Esophagus muscularis mucosa (tissue), 4 donors: ENCODE results near the gene KIAA1614. TPM values are rescaled to one million over a fixed set of nuclear protein-coding genes. Genes with fewer than 3 reads are reported as not detected.

Experiments used
- DNase-seq: peaks from one replicate; pipeline ENCODE4 v3.0.0-alpha.2; 2017; ENCODE audit errors: extremely low spot score
- H3K27ac ChIP-seq, 4 donors: fragments of 200-600 bp; sonication (generic); replicated peaks in 1 of 4; 1 replicate in 3 of 4; 2 replicates in 1 of 4; pipeline ENCODE4 v1.5.1; 2016 to 2019; ENCODE audit warnings: mild to moderate bottlenecking in 1 of 4
- H3K27me3 ChIP-seq, 4 donors: fragments of 200-600 bp; sonication (generic); one replicate each; pipeline versions ENCODE4 v1.5.1 to v1.6.0; 2016 to 2019
- H3K36me3 ChIP-seq, 4 donors: fragments of 200-600 bp; sonication (generic); one replicate each; pipeline ENCODE4 v1.5.1; 2016 to 2019
- H3K4me1 ChIP-seq, 4 donors: fragments of 200-600 bp; sonication (generic); one replicate each; pipeline ENCODE4 v1.5.1; 2016 to 2019
- H3K4me3 ChIP-seq, 4 donors: fragments of 200-600 bp; sonication (generic); 1 replicate in 2 of 4; 2 replicates in 2 of 4; pipeline ENCODE4 v1.5.1; 2016 to 2019; ENCODE audit warnings: mild to moderate bottlenecking in 4 of 4, moderate library complexity in 1 of 4
- H3K9me3 ChIP-seq, 4 donors: fragments of 200-600 bp; sonication (generic); 1 replicate in 3 of 4; 2 replicates in 1 of 4; pipeline ENCODE4 v1.5.1; 2016 to 2019
- EP300 ChIP-seq: sonication (generic); formaldehyde crosslinking; IDR thresholded peaks from one replicate; pipeline ENCODE4 v1.6.1; 2017; ENCODE audit warnings: antibody characterized with exemption
- POLR2A ChIP-seq: fragments of 450-650 bp; IDR thresholded peaks from one replicate; pipeline ENCODE4 v1.6.1; 2017; ENCODE audit warnings: antibody characterized with exemption, moderate library complexity, mild to moderate bottlenecking, low read depth
- POLR2AphosphoS5 ChIP-seq, 2 donors: sonication (generic); formaldehyde crosslinking; IDR thresholded peaks; one replicate each; pipeline ENCODE4 v1.6.1; 2017; ENCODE audit warnings: antibody characterized with exemption in 2 of 2
- WGBS: methylation state at CpG from one replicate; pipeline ENCODE4 v1.1.5; 2018; 5-methylcytosine and 5-hydroxymethylcytosine counted together
- intact Hi-C: fragments of 100-400 bp; cut with DNase I; formaldehyde crosslinking; loops from one replicate; pipeline ENCODE4 v1.15.1; 2023
- total RNA-seq, 4 donors: library from RNA; depleted of rRNA; stranded (reverse); fragments of >200 nt; gene quantifications; one replicate each; pipeline versions ENCODE4 v1.1.0 to v1.2.1, GENCODE V29; 2016
- TF ChIP-seq, protein P1 (sequence below), 3 experiments: fragments of 200-600 bp in 2 of 3; fragments of 450-650 bp in 1 of 3; sonication (generic) in 2 of 3; IDR thresholded peaks; one replicate each; pipeline ENCODE4 v1.5.1; 2017 to 2019; ENCODE audit warnings: antibody characterized with exemption in 3 of 3, mild to moderate bottlenecking in 2 of 3, moderate library complexity in 1 of 3

Gene KIAA1614
- total RNA-seq, 4 donors from 2014 or later = 15.4 to 30.0 (median 17.4) TPM

DNA sequence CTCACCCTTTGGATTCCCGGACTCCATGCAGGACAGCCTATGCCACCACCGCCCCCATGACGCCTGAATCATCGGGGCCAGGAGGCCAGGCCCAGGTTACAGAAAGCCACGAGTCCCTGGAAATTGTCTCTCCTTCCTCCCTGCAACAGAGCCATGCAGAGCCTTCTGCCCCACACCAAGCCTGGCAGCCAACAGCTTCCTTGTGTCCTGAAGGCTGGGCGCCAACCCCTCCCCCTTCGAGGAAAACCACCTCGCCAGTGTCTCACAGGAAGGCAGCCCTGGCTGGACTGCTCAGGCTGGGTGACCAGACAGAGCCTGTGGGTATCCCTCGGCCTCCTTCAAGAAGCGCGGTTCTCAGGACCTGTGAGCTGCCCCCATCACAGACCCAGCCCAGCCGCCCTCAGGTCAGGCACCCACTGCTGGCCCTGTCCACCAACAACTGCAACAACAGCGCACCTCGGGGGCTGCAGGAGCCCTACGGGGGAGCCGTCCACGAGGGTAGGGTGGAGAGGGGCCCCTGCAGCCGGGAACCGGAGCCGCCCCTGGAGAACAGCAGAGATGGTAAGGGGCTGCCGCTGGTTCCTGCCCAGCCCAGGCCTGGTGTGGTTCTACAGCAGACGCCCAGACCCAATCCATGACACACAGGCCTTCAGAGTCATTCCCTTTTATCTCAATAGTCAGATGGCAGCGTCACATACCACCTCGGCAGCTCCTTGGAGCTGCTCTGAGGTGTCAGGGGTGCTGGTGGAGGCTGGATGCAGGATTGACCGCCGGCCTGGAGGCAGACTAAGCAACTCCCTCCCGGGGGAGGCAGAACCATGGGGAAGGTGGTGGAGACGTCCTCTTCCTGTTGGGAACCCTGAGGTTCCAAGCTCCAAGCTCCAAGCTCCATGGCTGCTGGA lies 23.7 kb downstream of the KIAA1614 start:
- peaks cover 12 to 79% (median 62%) of the 10 kb centered on the region in 4 donors for H3K36me3 ChIP-seq
- TF ChIP-seq POLR2A (no peak), POLR2AphosphoS5 (IDR thresholded peaks at IDR 0.05) (no peak)
- DNase-seq = no peak
- H3K9me3 ChIP-seq = no peaks in the 10 kb centered on the region
- 86% methylated on average over 21 of the region's 28 CpGs for WGBS
- no peak overlapping the region for H3K4me3 ChIP-seq
- no peak overlapping the region for H3K27ac ChIP-seq
- intact Hi-C loops = no loop called here
- H3K27me3 ChIP-seq = no peaks in the 10 kb centered on the region
- no peaks in the 10 kb centered on the region for H3K4me1 ChIP-seq

DNA sequence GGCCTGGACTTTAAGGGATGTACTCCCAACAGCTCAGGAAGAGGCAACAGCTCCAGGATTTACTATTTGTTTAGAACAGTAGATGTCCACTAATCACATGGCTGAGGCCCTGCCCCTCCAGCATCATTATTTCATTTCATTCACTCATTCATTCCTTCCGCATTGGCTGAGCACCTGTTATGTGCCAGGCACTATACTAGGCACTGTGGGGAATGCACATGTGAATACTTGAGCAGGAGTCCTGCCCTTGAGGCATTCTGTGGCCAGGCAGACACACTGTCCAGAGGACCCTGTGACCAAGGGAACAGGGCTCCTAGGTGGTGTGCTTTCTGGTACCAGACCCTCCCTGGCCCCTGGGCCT lies 24.3 kb downstream of the KIAA1614 start:
- 100% methylated on average over 1 of the region's 1 CpG for WGBS
- no peak overlapping the region for H3K4me3 ChIP-seq
- no peaks in the 10 kb centered on the region for H3K4me1 ChIP-seq
- intact Hi-C loops = no loop called here
- no peak for DNase-seq
- H3K27me3 ChIP-seq = no peaks in the 10 kb centered on the region
- H3K9me3 ChIP-seq = no peaks in the 10 kb centered on the region
- TF ChIP-seq POLR2A = no peak
- TF ChIP-seq, protein P1, sequence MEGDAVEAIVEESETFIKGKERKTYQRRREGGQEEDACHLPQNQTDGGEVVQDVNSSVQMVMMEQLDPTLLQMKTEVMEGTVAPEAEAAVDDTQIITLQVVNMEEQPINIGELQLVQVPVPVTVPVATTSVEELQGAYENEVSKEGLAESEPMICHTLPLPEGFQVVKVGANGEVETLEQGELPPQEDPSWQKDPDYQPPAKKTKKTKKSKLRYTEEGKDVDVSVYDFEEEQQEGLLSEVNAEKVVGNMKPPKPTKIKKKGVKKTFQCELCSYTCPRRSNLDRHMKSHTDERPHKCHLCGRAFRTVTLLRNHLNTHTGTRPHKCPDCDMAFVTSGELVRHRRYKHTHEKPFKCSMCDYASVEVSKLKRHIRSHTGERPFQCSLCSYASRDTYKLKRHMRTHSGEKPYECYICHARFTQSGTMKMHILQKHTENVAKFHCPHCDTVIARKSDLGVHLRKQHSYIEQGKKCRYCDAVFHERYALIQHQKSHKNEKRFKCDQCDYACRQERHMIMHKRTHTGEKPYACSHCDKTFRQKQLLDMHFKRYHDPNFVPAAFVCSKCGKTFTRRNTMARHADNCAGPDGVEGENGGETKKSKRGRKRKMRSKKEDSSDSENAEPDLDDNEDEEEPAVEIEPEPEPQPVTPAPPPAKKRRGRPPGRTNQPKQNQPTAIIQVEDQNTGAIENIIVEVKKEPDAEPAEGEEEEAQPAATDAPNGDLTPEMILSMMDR (IDR thresholded peaks at IDR 0.05) = no peak
- TF ChIP-seq EP300 = no peak
- no peak for TF ChIP-seq POLR2AphosphoS5 (IDR thresholded peaks at IDR 0.05)
- H3K27ac ChIP-seq = no peak overlapping the region
- H3K36me3 ChIP-seq = peaks cover 12 to 81% (median 66%) of the 10 kb centered on the region in 4 donors

DNA sequence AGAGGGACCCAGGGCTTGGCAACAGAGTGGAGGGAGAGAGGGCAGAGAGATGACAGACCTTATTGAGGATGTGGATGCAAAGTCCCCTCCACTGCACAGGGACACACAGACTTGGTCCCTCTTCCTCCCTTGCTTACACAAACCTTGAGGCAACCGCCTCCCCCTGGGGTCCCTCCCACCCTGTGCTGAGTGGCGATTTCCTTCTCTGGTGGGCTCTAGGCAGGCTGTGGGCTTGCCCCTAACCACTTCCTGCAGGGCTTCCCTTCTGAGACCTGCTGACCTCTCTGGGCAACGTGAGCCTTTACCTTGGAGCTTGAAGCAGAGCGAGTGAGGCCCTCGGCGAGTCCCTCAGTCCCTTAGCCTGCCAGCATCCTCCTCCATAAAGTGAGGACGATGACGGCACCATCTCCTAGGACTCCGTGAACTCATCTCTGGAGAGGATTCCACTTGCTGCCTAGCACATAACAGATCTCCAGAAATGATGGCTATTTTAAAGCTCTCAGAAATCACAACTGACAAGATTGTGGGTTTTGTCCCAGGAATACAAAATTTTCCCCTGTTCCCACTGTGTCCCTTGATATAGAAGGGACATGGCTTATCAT lies 25.0 kb downstream of the KIAA1614 start:
- WGBS = 80% methylated on average over 7 of the region's 9 CpGs
- H3K27ac ChIP-seq = no peak overlapping the region
- no peaks in the 10 kb centered on the region for H3K27me3 ChIP-seq
- H3K9me3 ChIP-seq = no peaks in the 10 kb centered on the region
- no peak for TF ChIP-seq POLR2A
- TF ChIP-seq, protein P1 (IDR thresholded peaks at IDR 0.05) = no peak
- TF ChIP-seq EP300 = no peak
- TF ChIP-seq POLR2AphosphoS5 (IDR thresholded peaks at IDR 0.05) = no peak
- intact Hi-C loops = no loop called here
- DNase-seq = no peak
- H3K4me3 ChIP-seq = no peak overlapping the region
- no peaks in the 10 kb centered on the region for H3K4me1 ChIP-seq
- peaks cover 12 to 88% (median 72%) of the 10 kb centered on the region in 4 donors for H3K36me3 ChIP-seq

DNA sequence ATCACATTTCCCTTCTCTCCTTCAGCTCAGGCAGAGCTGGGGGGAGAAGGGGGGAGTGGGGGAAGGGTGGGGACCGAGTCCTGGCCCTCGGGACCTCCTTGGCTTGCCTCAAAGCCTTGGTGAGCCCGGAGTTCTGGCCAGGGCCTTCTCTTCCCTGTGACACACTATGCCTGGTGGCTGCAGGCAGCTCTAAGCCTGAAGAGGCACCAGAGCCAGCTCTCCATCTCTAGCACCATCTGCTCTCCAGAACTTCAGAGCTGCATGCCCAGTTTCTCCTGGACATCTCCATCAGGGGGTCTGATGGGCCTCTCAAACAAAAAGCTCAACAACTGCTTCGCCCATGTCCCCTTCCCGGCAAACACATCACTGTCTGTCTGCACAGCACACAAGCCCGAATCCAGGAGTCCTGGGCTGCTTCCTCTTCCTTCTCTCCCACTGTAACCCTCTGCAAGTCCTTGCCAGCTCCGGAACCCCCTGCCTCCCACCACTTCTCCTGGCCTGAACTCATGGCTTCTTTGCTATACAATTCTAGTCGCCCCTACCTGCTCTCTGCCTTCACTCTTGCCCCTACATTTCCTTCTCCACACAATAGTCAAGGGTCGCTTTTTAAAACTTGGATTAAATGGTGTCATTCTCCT lies 26.5 kb downstream of the KIAA1614 start:
- Histone ChIP-seq H3K4me3 (no peak overlapping the region), H3K27me3 (no peaks in the 10 kb centered on the region), H3K9me3 (no peaks in the 10 kb centered on the region), H3K36me3 (peaks cover 12 to 93% (median 75%) of the 10 kb centered on the region in 4 donors), H3K27ac (no peak overlapping the region), H3K4me1 (no peaks in the 10 kb centered on the region)
- 78% methylated on average over 9 of the region's 9 CpGs for WGBS
- DNase-seq = no peak
- TF ChIP-seq POLR2A (no peak), POLR2AphosphoS5 (IDR thresholded peaks at IDR 0.05) (no peak), EP300 (no peak)
- TF ChIP-seq, protein P1 (IDR thresholded peaks at IDR 0.05) = no peak
- intact Hi-C loops = no loop called here

GRCh38 chr1:180939711-180940103 lies 27.0 kb downstream of the KIAA1614 start:
- no peak for TF ChIP-seq EP300
- TF ChIP-seq POLR2AphosphoS5 (IDR thresholded peaks at IDR 0.05) = no peak
- TF ChIP-seq, protein P1 (IDR thresholded peaks at IDR 0.05) = no peak
- TF ChIP-seq POLR2A = no peak
- no peaks in the 10 kb centered on the region for H3K4me1 ChIP-seq
- no peak overlapping the region for H3K27ac ChIP-seq
- peaks cover 16 to 93% (median 75%) of the 10 kb centered on the region in 4 donors for H3K36me3 ChIP-seq
- H3K27me3 ChIP-seq = no peaks in the 10 kb centered on the region
- WGBS = 92% methylated on average over 3 of the region's 3 CpGs
- no peaks in the 10 kb centered on the region for H3K9me3 ChIP-seq
- no peak overlapping the region for H3K4me3 ChIP-seq
- DNase-seq = no peak
- intact Hi-C loops = no loop called here
